ENCODE data around the gene GRK6. TPM values are rescaled to one million over a fixed set of nuclear protein-coding genes. Genes with fewer than 3 reads are reported as not detected.
A peak's percentile ranks its signal among the peaks of the same experiment; 100 is the strongest.

GRK6 gene
- total and polyA plus RNA-seq, 9 of the 15 experiments (the other 6 are each of a cell fraction or from before 2014, with no cell fraction given), result 0.63 to 122 (median 44.5) TPM

DNA sequence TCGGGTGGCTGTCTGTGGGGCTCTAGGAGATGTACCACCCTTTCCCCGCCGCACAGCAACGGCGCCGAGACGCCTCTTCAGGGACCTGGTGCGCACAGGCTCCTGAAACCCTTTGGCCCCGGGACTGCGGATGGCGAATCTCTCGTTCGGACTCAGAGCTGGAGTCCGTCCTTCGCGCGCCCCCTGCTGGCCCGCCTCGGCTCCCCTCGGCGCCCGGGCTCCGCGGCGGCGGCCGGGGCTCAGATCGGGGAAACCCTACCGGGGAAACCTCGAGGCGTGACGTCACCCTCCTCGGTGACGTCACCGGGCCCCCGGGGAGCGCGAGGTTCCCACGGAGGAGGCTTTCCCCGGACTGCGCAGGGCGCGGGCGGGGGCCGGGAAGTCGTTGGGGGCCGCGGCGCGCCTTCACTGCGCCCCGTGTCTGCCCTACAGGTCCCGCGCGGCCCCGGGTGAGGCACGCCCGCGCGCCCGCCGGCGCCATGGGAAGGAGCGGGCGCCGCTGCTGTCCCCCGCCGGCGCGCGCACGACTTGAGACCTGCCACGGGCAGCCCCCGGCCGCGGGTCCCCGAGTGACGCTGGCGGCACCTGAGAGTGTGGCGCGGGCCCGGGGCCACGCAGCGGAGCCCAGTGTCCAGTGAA is 28.0 kb downstream of the GRK6 start (continued):
- no peak for TF ChIP-seq NR2C1 (IDR thresholded peaks at IDR 0.05)
- no peak for TF ChIP-seq NR2C1 (tag; IDR thresholded peaks at IDR 0.05)
- no peak for TF ChIP-seq ZNF280B (CRISPR knock-in tag; IDR thresholded peaks at IDR 0.05)
- no peak for TF ChIP-seq PPARD (CRISPR knock-in tag; IDR thresholded peaks at IDR 0.05)
- 0 out of 2 replicates have a peak, but pooled peaks have one; percentile 15 for TF ChIP-seq SOX6 (IDR thresholded peaks at IDR 0.05)
- TF ChIP-seq KLF13 (tag; IDR thresholded peaks at IDR 0.05; ENCODE audit: borderline replicate concordance, low read depth), result no peak
- TF ChIP-seq AFF1 (IDR thresholded peaks at IDR 0.05; ENCODE audit: low read depth in 1 of 2, partially characterized antibody in 2 of 2), result no peak
- peak; percentile 39; the same call in 1 of the 2 replicates for TF ChIP-seq PML (IDR thresholded peaks at IDR 0.05; ENCODE audit: low read length)
- no peak for TF ChIP-seq SNIP1 (IDR thresholded peaks at IDR 0.05; ENCODE audit: low read depth)
- TF ChIP-seq PTRF (tag; IDR thresholded peaks at IDR 0.05), result no peak
- TF ChIP-seq DMBX1 (CRISPR knock-in tag; IDR thresholded peaks at IDR 0.05; ENCODE audit: borderline replicate concordance), result no peak
- TF ChIP-seq TFAM (CRISPR knock-in tag; conservative IDR thresholded peaks at IDR 0.05), result no peak
- TF ChIP-seq ZFX (CRISPR knock-in tag; IDR thresholded peaks at IDR 0.05), result no peak
- TF ChIP-seq UBTF (IDR thresholded peaks at IDR 0.05; ENCODE audit: borderline replicate concordance in 1 of 2, low read depth in 2 of 2, low read length in 2 of 2), result peak in 1 of 2 experiments; percentile 70; a peak in 1 of 4 replicates
- TF ChIP-seq POLR2H (tag; IDR thresholded peaks at IDR 0.05; ENCODE audit: low read depth), result no peak
- no peak for TF ChIP-seq SMARCE1 (IDR thresholded peaks at IDR 0.05)
- no peak for TF ChIP-seq SIX5 (IDR thresholded peaks at IDR 0.05; ENCODE audit: borderline replicate concordance in 1 of 2, insufficient read depth in 1 of 2, low read depth in 1 of 2, low read length in 2 of 2)
- no peak for TF ChIP-seq KAT2B (IDR thresholded peaks at IDR 0.05; ENCODE audit: low read depth, low read length)
- TF ChIP-seq KDM5B (IDR thresholded peaks at IDR 0.05; ENCODE audit: insufficient replicate concordance, low read depth, low read length), result no peak
- peak; percentile 25 for TF ChIP-seq PHF20 (IDR thresholded peaks at IDR 0.05; ENCODE audit: partially characterized antibody)
- TF ChIP-seq BHLHE40 (IDR thresholded peaks at IDR 0.05; ENCODE audit: low read length), result peak; percentile 28; the same call in 1 of the 2 replicates

All from K562 (cell line).